Panc1 (cell line): ENCODE measurements around the gene ANKRD29. TPM values are rescaled to one million over a fixed set of nuclear protein-coding genes. Genes with fewer than 3 reads are reported as not detected.

Experiments used
- ATAC-seq: fragments of 200-7000 bp; cut with Tn5 transposase; 2 replicates; pipeline ENCODE4 v1.9.1; 2020; ENCODE audit warnings: mild to moderate bottlenecking, moderate library complexity
- BruUV-seq: library from RNA; stranded (reverse); fragments of 400-500 nt; replicated peaks from 2 replicates; lab custom pipeline; 2021; lab: Mats Ljungman, UMichigan
- CTCF ChIA-PET: fragments of 300-600 bp; sonication (Branson Sonifier 250); formaldehyde crosslinking; loops from one replicate; lab custom pipeline; 2022; ENCODE audit warnings: antibody characterized with exemption; lab: Charles Lee
- POLR2A ChIA-PET: fragments of 300-600 bp; sonication (Branson Sonifier 250); formaldehyde crosslinking; loops from one replicate; lab custom pipeline; 2022; ENCODE audit warnings: antibody characterized with exemption; lab: Charles Lee
- DNase-seq: peaks from one replicate; pipeline ENCODE4 v3.0.0-alpha.2; 2010; ENCODE audit warnings: low read depth, low spot score
- H3K27ac ChIP-seq: 2 replicates; pipeline ENCODE4 v1.5.1; 2011; ENCODE audit warnings: mild to moderate bottlenecking, low read length, inconsistent platforms
- H3K27me3 ChIP-seq: fragments of 200-500 bp; sonication (Bioruptor generic); 2 replicates; pipeline ENCODE4 v1.6.0; 2014; ENCODE audit warnings: low read length, inconsistent platforms; ENCODE audit not compliant: control insufficient read depth, insufficient read depth
- H3K36me3 ChIP-seq: fragments of 200-500 bp; sonication (Bioruptor generic); 2 replicates; pipeline ENCODE4 v1.5.1; 2014; ENCODE audit warnings: inconsistent platforms, mild to moderate bottlenecking, low read length, moderate library complexity; ENCODE audit not compliant: control insufficient read depth, insufficient read depth
- H3K4me1 ChIP-seq: 2 replicates; pipeline ENCODE4 v1.5.1; 2011; ENCODE audit warnings: inconsistent platforms, mild to moderate bottlenecking, low read length, moderate library complexity; ENCODE audit not compliant: control insufficient read depth, insufficient read depth
- H3K4me3 ChIP-seq, 2 experiments: 2 replicates each; pipeline ENCODE4 v1.5.1; 2011 to 2012; ENCODE audit warnings: low read depth in 2 of 2, low read length in 2 of 2, mild to moderate bottlenecking in 2 of 2, inconsistent platforms in 1 of 2, moderate library complexity in 1 of 2
- H3K9me3 ChIP-seq: fragments of 200-500 bp; sonication (Bioruptor generic); 2 replicates; pipeline ENCODE4 v1.5.1; 2014; ENCODE audit warnings: low read depth, mild to moderate bottlenecking, inconsistent platforms, low read length, moderate library complexity; ENCODE audit not compliant: control insufficient read depth, insufficient read depth
- CTCF ChIP-seq: fragments of 450-650 bp; IDR thresholded peaks from 2 replicates; pipeline ENCODE4 v1.5.1; 2017; ENCODE audit warnings: mild to moderate bottlenecking
- POLR2AphosphoS5 ChIP-seq: IDR thresholded peaks from 2 replicates; pipeline ENCODE4 v1.6.1; 2012; ENCODE audit warnings: mild to moderate bottlenecking, low read depth, low read length, moderate library complexity
- SIN3A ChIP-seq: IDR thresholded peaks from 2 replicates; pipeline ENCODE4 v1.6.1; 2012; ENCODE audit warnings: low read depth, mild to moderate bottlenecking, low read length, moderate library complexity, borderline replicate concordance; ENCODE audit not compliant: insufficient read depth
- TCF7L2 ChIP-seq: IDR thresholded peaks from 2 replicates; pipeline ENCODE4 v1.6.1; 2011; ENCODE audit warnings: mild to moderate bottlenecking, low read depth, low read length, inconsistent platforms
- in situ Hi-C: cut with HindIII; loops from 2 replicates; pipeline ENCODE4 v1.10.0; 2016; ENCODE audit warnings: low sequenced_read_pairs, low pct_unique_long_range_greater_than_20kb
- intact Hi-C: fragments of 100-400 bp; cut with micrococcal nuclease; formaldehyde crosslinking; loops from one replicate; pipeline ENCODE4 v1.10.0; 2022; ENCODE audit not compliant: unreplicated experiment
- total RNA-seq: library from RNA; stranded (reverse); gene quantifications from one replicate; pipeline ENCODE4 v1.2.1, GENCODE V29; 2021; ENCODE audit not compliant: unreplicated experiment
- TF ChIP-seq, protein P1 (sequence below), 2 experiments: IDR thresholded peaks; 2 replicates each; pipeline ENCODE4 v1.6.1; 2011 to 2012; ENCODE audit warnings: low read depth in 2 of 2, control low read depth in 1 of 2, low read length in 1 of 2, mild to moderate bottlenecking in 1 of 2, moderate library complexity in 1 of 2; ENCODE audit not compliant: insufficient read depth in 1 of 2

The ANKRD29 gene
- total RNA-seq, 1 experiment from 2014 or later, result 0.67 TPM

DNA sequence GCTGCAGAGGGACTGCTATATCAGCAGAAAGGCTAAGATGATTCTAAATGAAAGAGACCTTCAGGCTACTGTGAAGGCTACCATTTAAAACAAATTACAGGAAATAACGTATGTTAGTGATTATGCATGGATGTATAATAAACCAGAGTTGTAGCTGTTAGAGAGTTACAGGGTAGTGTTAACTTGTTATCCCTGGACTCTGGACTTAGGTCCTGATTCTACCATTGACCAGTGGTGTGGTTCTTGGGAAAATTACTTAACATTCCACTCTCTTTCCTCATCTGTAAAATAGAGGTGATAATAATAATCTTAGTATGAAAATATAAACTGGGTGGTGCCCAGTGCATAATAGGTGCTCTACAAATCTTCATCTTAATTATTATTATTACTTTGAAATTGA is 48.7 kb upstream of the ANKRD29 start:
- in situ Hi-C loops (no loop called here), intact Hi-C loops (no loop called here)
- Histone ChIP-seq H3K27me3 (no peaks in the 10 kb centered on the region), H3K9me3 (peaks cover 4% of the 10 kb centered on the region; the same call in 1 of the 2 replicates), H3K27ac (no peak overlapping the region), H3K4me1 (no peaks in the 10 kb centered on the region), H3K4me3 (no peak overlapping the region), H3K36me3 (no peaks in the 10 kb centered on the region)
- TF ChIP-seq SIN3A, result no peak
- no peak for TF ChIP-seq TCF7L2
- TF ChIP-seq CTCF, result no peak
- TF ChIP-seq, protein P1, sequence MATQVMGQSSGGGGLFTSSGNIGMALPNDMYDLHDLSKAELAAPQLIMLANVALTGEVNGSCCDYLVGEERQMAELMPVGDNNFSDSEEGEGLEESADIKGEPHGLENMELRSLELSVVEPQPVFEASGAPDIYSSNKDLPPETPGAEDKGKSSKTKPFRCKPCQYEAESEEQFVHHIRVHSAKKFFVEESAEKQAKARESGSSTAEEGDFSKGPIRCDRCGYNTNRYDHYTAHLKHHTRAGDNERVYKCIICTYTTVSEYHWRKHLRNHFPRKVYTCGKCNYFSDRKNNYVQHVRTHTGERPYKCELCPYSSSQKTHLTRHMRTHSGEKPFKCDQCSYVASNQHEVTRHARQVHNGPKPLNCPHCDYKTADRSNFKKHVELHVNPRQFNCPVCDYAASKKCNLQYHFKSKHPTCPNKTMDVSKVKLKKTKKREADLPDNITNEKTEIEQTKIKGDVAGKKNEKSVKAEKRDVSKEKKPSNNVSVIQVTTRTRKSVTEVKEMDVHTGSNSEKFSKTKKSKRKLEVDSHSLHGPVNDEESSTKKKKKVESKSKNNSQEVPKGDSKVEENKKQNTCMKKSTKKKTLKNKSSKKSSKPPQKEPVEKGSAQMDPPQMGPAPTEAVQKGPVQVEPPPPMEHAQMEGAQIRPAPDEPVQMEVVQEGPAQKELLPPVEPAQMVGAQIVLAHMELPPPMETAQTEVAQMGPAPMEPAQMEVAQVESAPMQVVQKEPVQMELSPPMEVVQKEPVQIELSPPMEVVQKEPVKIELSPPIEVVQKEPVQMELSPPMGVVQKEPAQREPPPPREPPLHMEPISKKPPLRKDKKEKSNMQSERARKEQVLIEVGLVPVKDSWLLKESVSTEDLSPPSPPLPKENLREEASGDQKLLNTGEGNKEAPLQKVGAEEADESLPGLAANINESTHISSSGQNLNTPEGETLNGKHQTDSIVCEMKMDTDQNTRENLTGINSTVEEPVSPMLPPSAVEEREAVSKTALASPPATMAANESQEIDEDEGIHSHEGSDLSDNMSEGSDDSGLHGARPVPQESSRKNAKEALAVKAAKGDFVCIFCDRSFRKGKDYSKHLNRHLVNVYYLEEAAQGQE (IDR thresholded peaks at IDR 0.05; ENCODE audit: insufficient read depth in 1 of 2, low read depth in 2 of 2, low read length in 1 of 2), result no peak
- no peak for TF ChIP-seq POLR2AphosphoS5
- no peak for DNase-seq
- ChIA-PET CTCF (no interaction called here), POLR2A (no interaction called here)
- BruUV-seq, result no TSS peak
- ATAC-seq, result no peak

DNA sequence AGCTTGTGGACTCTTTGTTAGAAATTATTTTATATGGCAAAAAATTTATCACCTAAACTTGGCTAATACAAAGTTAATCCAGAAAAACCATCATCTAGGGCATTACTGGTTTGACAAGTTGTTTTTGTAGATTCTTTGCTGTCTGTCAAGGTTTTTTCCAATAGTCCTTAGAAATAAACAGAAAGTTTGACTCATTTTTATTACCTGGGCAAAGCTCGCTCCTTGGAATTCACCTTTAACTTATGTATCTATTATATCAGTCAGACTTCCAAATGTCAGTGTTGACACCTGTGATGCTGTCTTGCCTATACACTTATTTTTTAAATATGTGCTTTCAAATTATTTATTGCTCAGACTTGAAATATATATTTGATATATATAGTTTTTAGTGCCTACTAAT is 48.2 kb upstream of the ANKRD29 start:
- Histone ChIP-seq H3K27me3 (no peaks in the 10 kb centered on the region), H3K9me3 (peaks cover 8% of the 10 kb centered on the region; the same call in 1 of the 2 replicates), H3K36me3 (no peaks in the 10 kb centered on the region), H3K4me3 (no peak overlapping the region), H3K4me1 (no peaks in the 10 kb centered on the region), H3K27ac (no peak overlapping the region)
- in situ Hi-C loops, result no loop called here
- no peak for TF ChIP-seq SIN3A
- TF ChIP-seq TCF7L2, result no peak
- TF ChIP-seq CTCF, result no peak
- TF ChIP-seq POLR2AphosphoS5, result no peak
- TF ChIP-seq, protein P1 (IDR thresholded peaks at IDR 0.05; ENCODE audit: insufficient read depth in 1 of 2, low read depth in 2 of 2, low read length in 1 of 2), result no peak
- ChIA-PET POLR2A (interaction anchor here (0.6 kb wide), 1 partner anchor 283 kb away, joined by 5 read pairs; no protein-coding TSS in a partner anchor), CTCF (no interaction called here)
- DNase-seq (no peak), ATAC-seq (no peak)
- intact Hi-C loops, result no loop called here
- BruUV-seq, result no TSS peak
